K562 (cell line): ENCODE measurements around the gene CEP57. TPM values are rescaled to one million over a fixed set of nuclear protein-coding genes. Genes with fewer than 3 reads are reported as not detected.

Experiments
- CREM ChIP-seq: IDR thresholded peaks from 2 replicates; pipeline ENCODE4 v1.6.1; 2014; ENCODE audit warnings: antibody characterized with exemption, low read depth
- DDX20 ChIP-seq: fragments of 450-650 bp; IDR thresholded peaks from 2 replicates; pipeline ENCODE4 v1.6.1; 2016; ENCODE audit warnings: missing genetic modification characterization, low read depth, mild to moderate bottlenecking, missing compliant biosample characterization, moderate library complexity
- FIP1L1 ChIP-seq: fragments of 200-400 bp; formaldehyde crosslinking; IDR thresholded peaks from 2 replicates; pipeline ENCODE4 v1.6.1; 2018; ENCODE audit warnings: mild to moderate bottlenecking, low read depth, low read length; ENCODE audit not compliant: poor library complexity, severe bottlenecking
- KDM4B ChIP-seq, 2 experiments: fragments of 450-650 bp in 1 of 2; sonication (generic) in 1 of 2; IDR thresholded peaks; 2 replicates each; pipeline ENCODE4 v1.6.1; 2016 to 2017; ENCODE audit warnings: borderline replicate concordance in 2 of 2, antibody characterized with exemption in 1 of 2, low read depth in 1 of 2, mild to moderate bottlenecking in 1 of 2
- NBN ChIP-seq: fragments of 450-650 bp; IDR thresholded peaks from 2 replicates; pipeline ENCODE4 v1.6.1; 2016; ENCODE audit warnings: low read depth, mild to moderate bottlenecking
- NEUROD1 ChIP-seq: fragments of 150-350 bp; IDR thresholded peaks from 2 replicates; pipeline ENCODE4 v1.6.1; 2014; ENCODE audit warnings: borderline replicate concordance, low read length, low read depth; ENCODE audit not compliant: partially characterized antibody
- PHF8 ChIP-seq: fragments of 200-600 bp; sonication (generic); IDR thresholded peaks from 2 replicates; pipeline ENCODE4 v1.6.1; 2012; ENCODE audit warnings: mixed run types, mild to moderate bottlenecking, inconsistent platforms, low read length, moderate library complexity, borderline replicate concordance
- SRF ChIP-seq, 2 experiments: fragments of 250-450, 450-650 bp in 1 of 2; sonication (Bioruptor Pico) in 1 of 2; sonication (generic) in 1 of 2; formaldehyde crosslinking; IDR thresholded peaks; 2 replicates each; pipeline versions ENCODE4 v1.5.0 to v1.5.1; 2020 to 2022; ENCODE audit warnings: mild to moderate bottlenecking in 1 of 2, missing genetic modification reagents in 1 of 2
- TARDBP ChIP-seq: fragments of 450-650 bp; IDR thresholded peaks from 2 replicates; pipeline ENCODE4 v1.6.1; 2016
- TSC22D4 ChIP-seq: fragments of 450-650 bp; IDR thresholded peaks from 2 replicates; pipeline ENCODE4 v1.6.1; 2016; ENCODE audit warnings: missing genetic modification characterization, missing biosample characterization, control low read depth
- ZBTB1 ChIP-seq: sonication (generic); formaldehyde crosslinking; IDR thresholded peaks from 2 replicates; pipeline ENCODE4 v1.8.1; 2023; ENCODE audit warnings: missing genetic modification reagents, low read depth, mild to moderate bottlenecking, borderline replicate concordance
- ZBTB7A ChIP-seq: IDR thresholded peaks from 2 replicates; pipeline ENCODE4 v1.6.1; 2011; ENCODE audit warnings: low read depth, mild to moderate bottlenecking, low read length, moderate library complexity, borderline replicate concordance; ENCODE audit not compliant: control insufficient read depth
- ZNF133 ChIP-seq: fragments of 250-450 bp; sonication (Bioruptor Pico); IDR thresholded peaks from 2 replicates; pipeline ENCODE4 v1.4.0; 2020; ENCODE audit warnings: mild to moderate bottlenecking
- ZNF253 ChIP-seq: fragments of 250-450 bp; sonication (Bioruptor Pico); conservative IDR thresholded peaks from 2 replicates; pipeline ENCODE4 v1.6.1; 2021; ENCODE audit warnings: mild to moderate bottlenecking
- ZNF76 ChIP-seq: fragments of 250-450 bp; sonication (Bioruptor Pico); IDR thresholded peaks from 2 replicates; pipeline ENCODE4 v1.4.0; 2020; ENCODE audit warnings: mild to moderate bottlenecking, moderate library complexity, borderline replicate concordance
- ZZZ3 ChIP-seq: fragments of 450-650 bp; IDR thresholded peaks from 2 replicates; pipeline ENCODE4 v1.6.1; 2016; ENCODE audit warnings: antibody characterized with exemption, mild to moderate bottlenecking, moderate library complexity
- polyA plus RNA-seq, 8 experiments: library from polyadenylated mRNA; depleted of rRNA in 4 of 8; stranded (reverse) in 5 of 8; unstranded in 3 of 8; fragments of >200 nt; fragmentation: Nextera tagmentation in 2 of 8; fragmentation: Illumina TruSeq in 1 of 8; extraction: Ambion mirVana in 2 of 8; extraction: Trizol in 1 of 8; gene quantifications; 2 replicates each; pipeline versions ENCODE4 v1.2.1 to v1.2.3, GENCODE V29; 2011 to 2014; ENCODE audit warnings: inconsistent platforms in 1 of 8, missing spikeins in 1 of 8
- total RNA-seq, 7 experiments: library from RNA; depleted of rRNA in 6 of 7; stranded (reverse); fragments of >200 nt in 6 of 7; fragmentation: Illumina TruSeq in 2 of 7; extraction: Trizol in 2 of 7; gene quantifications; 2 replicates each; pipeline versions ENCODE4 v1.2.1 to v1.2.3, GENCODE V29; 2011 to 2021; ENCODE audit warnings: low replicate concordance in 1 of 7
- TF ChIP-seq, protein P1 (sequence below): fragments of 450-650 bp; IDR thresholded peaks from 2 replicates; pipeline ENCODE4 v1.7.0; 2016; ENCODE audit warnings: borderline replicate concordance
- TF ChIP-seq, protein P2 (sequence below): fragments of 250-450 bp; sonication (Bioruptor Pico); IDR thresholded peaks from 2 replicates; pipeline ENCODE4 v1.5.0; 2021
- TF ChIP-seq, protein P3 (sequence below): fragments of 200-800 bp; sonication (Bioruptor generic); IDR thresholded peaks from 2 replicates; pipeline ENCODE4 v1.6.1; 2017; ENCODE audit warnings: missing genetic modification characterization, missing compliant biosample characterization
- TF ChIP-seq, protein P4 (sequence below): fragments of 450-650 bp; formaldehyde crosslinking; IDR thresholded peaks from 2 replicates; pipeline ENCODE4 v1.4.0; 2020; ENCODE audit warnings: mild to moderate bottlenecking, moderate library complexity

The CEP57 gene
- total and polyA plus RNA-seq, 9 of the 15 experiments (the other 6 are each of a cell fraction or from before 2014, with no cell fraction given): 25.1 to 88.1 (median 65.2) TPM

DNA sequence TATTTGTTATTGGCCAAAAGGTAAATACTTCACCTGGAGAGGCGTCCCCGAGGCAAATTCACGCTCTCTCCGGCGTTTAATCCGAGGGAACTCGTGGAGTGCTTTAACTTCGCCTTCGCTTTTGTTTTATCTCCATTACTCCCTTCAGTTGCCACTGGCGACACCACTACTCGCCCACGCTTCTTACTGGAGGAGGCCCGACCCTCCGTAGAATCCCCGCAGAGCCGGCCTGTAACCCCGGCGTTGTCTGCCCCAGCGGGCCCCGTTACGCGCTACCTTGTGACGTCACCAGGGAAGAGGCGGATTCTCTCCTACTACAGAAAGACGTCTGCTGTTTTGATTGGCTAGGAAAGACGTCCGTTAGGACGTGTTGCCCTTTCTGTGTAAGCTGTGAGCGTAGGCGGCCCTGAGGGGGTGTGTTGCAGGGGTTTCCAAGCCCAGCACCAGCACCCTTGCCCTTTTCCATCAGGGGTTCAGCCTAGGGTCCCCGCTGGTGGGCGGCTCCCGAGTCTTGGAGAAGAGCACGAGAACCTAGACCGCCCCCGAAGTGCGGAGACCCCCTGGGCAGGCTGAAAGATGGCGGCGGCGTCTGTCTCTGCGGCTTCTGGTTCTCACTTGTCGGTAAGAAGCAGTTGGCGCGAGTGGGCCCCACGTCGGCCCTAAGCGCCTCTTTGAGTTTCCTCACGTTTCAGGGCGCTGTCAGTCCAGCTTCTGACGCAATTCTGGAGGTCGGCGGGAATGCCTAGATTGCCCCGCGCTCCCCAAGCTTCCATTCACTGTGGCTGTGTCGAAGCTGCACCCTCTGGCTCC lies at the start of gene CEP57 (continued):
- TF ChIP-seq, protein P1, sequence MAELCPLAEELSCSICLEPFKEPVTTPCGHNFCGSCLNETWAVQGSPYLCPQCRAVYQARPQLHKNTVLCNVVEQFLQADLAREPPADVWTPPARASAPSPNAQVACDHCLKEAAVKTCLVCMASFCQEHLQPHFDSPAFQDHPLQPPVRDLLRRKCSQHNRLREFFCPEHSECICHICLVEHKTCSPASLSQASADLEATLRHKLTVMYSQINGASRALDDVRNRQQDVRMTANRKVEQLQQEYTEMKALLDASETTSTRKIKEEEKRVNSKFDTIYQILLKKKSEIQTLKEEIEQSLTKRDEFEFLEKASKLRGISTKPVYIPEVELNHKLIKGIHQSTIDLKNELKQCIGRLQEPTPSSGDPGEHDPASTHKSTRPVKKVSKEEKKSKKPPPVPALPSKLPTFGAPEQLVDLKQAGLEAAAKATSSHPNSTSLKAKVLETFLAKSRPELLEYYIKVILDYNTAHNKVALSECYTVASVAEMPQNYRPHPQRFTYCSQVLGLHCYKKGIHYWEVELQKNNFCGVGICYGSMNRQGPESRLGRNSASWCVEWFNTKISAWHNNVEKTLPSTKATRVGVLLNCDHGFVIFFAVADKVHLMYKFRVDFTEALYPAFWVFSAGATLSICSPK: no peak; the same call in 1 of the 2 replicates
- no peak for TF ChIP-seq ZNF253 (CRISPR knock-in tag)
- TF ChIP-seq, protein P2, sequence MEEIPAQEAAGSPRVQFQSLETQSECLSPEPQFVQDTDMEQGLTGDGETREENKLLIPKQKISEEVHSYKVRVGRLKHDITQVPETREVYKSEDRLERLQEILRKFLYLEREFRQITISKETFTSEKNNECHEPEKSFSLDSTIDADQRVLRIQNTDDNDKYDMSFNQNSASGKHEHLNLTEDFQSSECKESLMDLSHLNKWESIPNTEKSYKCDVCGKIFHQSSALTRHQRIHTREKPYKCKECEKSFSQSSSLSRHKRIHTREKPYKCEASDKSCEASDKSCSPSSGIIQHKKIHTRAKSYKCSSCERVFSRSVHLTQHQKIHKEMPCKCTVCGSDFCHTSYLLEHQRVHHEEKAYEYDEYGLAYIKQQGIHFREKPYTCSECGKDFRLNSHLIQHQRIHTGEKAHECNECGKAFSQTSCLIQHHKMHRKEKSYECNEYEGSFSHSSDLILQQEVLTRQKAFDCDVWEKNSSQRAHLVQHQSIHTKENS (CRISPR knock-in tag): no peak
- no peak for TF ChIP-seq SRF (CRISPR knock-in tag; IDR thresholded peaks at IDR 0.05)
- TF ChIP-seq TSC22D4 (tag): no peak
- TF ChIP-seq FIP1L1: no peak
- TF ChIP-seq ZZZ3: no peak
- no peak for TF ChIP-seq ZNF133 (CRISPR knock-in tag)
- TF ChIP-seq TARDBP: no peak
- no peak for TF ChIP-seq ZNF76 (CRISPR knock-in tag)
- TF ChIP-seq KDM4B (IDR thresholded peaks at IDR 0.05; ENCODE audit: borderline replicate concordance in 2 of 2, low read depth in 1 of 2): no peak
- peak; percentile 62 for TF ChIP-seq NEUROD1
- TF ChIP-seq, protein P3, sequence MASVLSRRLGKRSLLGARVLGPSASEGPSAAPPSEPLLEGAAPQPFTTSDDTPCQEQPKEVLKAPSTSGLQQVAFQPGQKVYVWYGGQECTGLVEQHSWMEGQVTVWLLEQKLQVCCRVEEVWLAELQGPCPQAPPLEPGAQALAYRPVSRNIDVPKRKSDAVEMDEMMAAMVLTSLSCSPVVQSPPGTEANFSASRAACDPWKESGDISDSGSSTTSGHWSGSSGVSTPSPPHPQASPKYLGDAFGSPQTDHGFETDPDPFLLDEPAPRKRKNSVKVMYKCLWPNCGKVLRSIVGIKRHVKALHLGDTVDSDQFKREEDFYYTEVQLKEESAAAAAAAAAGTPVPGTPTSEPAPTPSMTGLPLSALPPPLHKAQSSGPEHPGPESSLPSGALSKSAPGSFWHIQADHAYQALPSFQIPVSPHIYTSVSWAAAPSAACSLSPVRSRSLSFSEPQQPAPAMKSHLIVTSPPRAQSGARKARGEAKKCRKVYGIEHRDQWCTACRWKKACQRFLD (CRISPR knock-in tag): no peak
- peak; percentile 98 for TF ChIP-seq NBN
- peak; percentile 25; the same call in 1 of the 2 replicates for TF ChIP-seq ZBTB1 (CRISPR knock-in tag)
- peak; percentile 99 for TF ChIP-seq CREM
- peak; percentile 78 for TF ChIP-seq ZBTB7A
- no peak for TF ChIP-seq DDX20 (tag)
- TF ChIP-seq PHF8: peak; percentile 74
- TF ChIP-seq, protein P4, sequence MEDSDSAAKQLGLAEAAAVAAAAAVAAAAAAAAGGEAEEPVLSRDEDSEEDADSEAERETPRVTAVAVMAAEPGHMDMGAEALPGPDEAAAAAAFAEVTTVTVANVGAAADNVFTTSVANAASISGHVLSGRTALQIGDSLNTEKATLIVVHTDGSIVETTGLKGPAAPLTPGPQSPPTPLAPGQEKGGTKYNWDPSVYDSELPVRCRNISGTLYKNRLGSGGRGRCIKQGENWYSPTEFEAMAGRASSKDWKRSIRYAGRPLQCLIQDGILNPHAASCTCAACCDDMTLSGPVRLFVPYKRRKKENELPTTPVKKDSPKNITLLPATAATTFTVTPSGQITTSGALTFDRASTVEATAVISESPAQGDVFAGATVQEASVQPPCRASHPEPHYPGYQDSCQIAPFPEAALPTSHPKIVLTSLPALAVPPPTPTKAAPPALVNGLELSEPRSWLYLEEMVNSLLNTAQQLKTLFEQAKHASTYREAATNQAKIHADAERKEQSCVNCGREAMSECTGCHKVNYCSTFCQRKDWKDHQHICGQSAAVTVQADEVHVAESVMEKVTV (CRISPR knock-in tag): no peak
